DMS53 treated with DMSO at 0.1 percent for 48 hours (cell line): ENCODE results near the gene NPAS2.

Experiments
- DNase-seq: peaks from one replicate; lab custom pipeline; 2025; ENCODE audit not compliant: unreplicated experiment; lab: John Stamatoyannopoulos, UW

NPAS2 gene

GRCh38 chr2:100820523-100821254 lies 750 bp downstream of the NPAS2 start:
- no peak for DNase-seq

- DNase-seq: no peak
These were observed 1.4 kb downstream of the NPAS2 start for GRCh38 chr2:100821255-100821910.

GRCh38 chr2:100821911-100822265 lies 1.9 kb downstream of the NPAS2 start:
- no peak for DNase-seq

- no peak for DNase-seq
These were observed 2.8 kb downstream of the NPAS2 start for GRCh38 chr2:100822587-100823248.

GRCh38 chr2:100823665-100824438 lies 3.9 kb downstream of the NPAS2 start:
- no peak for DNase-seq

GRCh38 chr2:100824842-100825241 lies 4.9 kb downstream of the NPAS2 start:
- no peak for DNase-seq

- DNase-seq: no peak
These were observed 6.6 kb downstream of the NPAS2 start for GRCh38 chr2:100826494-100826893.

- DNase-seq: no peak
These were observed 11.3 kb downstream of the NPAS2 start for GRCh38 chr2:100831158-100831750.

GRCh38 chr2:100831831-100832230 lies 11.9 kb downstream of the NPAS2 start:
- DNase-seq: no peak

GRCh38 chr2:100832885-100833284 lies 12.9 kb downstream of the NPAS2 start:
- DNase-seq: no peak

GRCh38 chr2:100833331-100833730 lies 13.4 kb downstream of the NPAS2 start:
- no peak for DNase-seq

GRCh38 chr2:100834221-100834620 lies 14.3 kb downstream of the NPAS2 start:
- no peak for DNase-seq

- DNase-seq: no peak
These were observed 15.2 kb downstream of the NPAS2 start for GRCh38 chr2:100835006-100835659.

GRCh38 chr2:100840519-100840918 lies 20.6 kb downstream of the NPAS2 start:
- no peak for DNase-seq

GRCh38 chr2:100842241-100842922 lies 22.4 kb downstream of the NPAS2 start:
- DNase-seq: no peak

- DNase-seq: no peak
These were observed 24.6 kb downstream of the NPAS2 start for GRCh38 chr2:100844514-100844913.

GRCh38 chr2:100845141-100845991 lies 25.4 kb downstream of the NPAS2 start:
- no peak for DNase-seq

- DNase-seq: no peak
These were observed 26.8 kb downstream of the NPAS2 start for GRCh38 chr2:100846716-100847115.

- DNase-seq: no peak
These were observed 32.5 kb downstream of the NPAS2 start for GRCh38 chr2:100852447-100852846.
